NT2/D1 (cell line): ENCODE results near the gene SLITRK4.

Source experiments
- DNase-seq: peaks from one replicate; pipeline ENCODE4 v3.0.0-alpha.2; 2011; ENCODE audit warnings: low read depth, low spot score
- H3K27me3 ChIP-seq: 2 replicates; pipeline ENCODE4 v1.6.0; 2011; ENCODE audit warnings: mild to moderate bottlenecking; ENCODE audit not compliant: insufficient read length, insufficient read depth
- H3K36me3 ChIP-seq: 2 replicates; pipeline ENCODE4 v1.6.1; 2011; ENCODE audit warnings: mild to moderate bottlenecking, low read length, mixed read lengths; ENCODE audit not compliant: insufficient read depth, insufficient read length
- H3K4me1 ChIP-seq: 2 replicates; pipeline ENCODE4 v1.5.1; 2011; ENCODE audit not compliant: insufficient read depth, insufficient read length
- H3K4me3 ChIP-seq: 2 replicates; pipeline ENCODE4 v1.5.1; 2011; ENCODE audit warnings: low read depth; ENCODE audit not compliant: insufficient read length
- H3K9ac ChIP-seq: 2 replicates; pipeline ENCODE4 v1.6.0; 2011; ENCODE audit warnings: low read depth; ENCODE audit not compliant: insufficient read length
- H3K9me3 ChIP-seq: 2 replicates; pipeline ENCODE4 v1.5.1; 2011; ENCODE audit warnings: mild to moderate bottlenecking, low read length; ENCODE audit not compliant: insufficient read depth
- SUZ12 ChIP-seq: IDR thresholded peaks from 2 replicates; pipeline ENCODE4 v1.6.1; 2011; ENCODE audit not compliant: insufficient read length, insufficient read depth; ENCODE audit errors: extremely low read depth
- YY1 ChIP-seq: IDR thresholded peaks from 2 replicates; pipeline ENCODE4 v1.6.1; 2011; ENCODE audit not compliant: insufficient read length, insufficient read depth
- ZNF274 ChIP-seq: IDR thresholded peaks from 2 replicates; pipeline ENCODE4 v1.6.1; 2011; ENCODE audit warnings: mild to moderate bottlenecking, low read depth, low read length

SLITRK4 gene

DNA sequence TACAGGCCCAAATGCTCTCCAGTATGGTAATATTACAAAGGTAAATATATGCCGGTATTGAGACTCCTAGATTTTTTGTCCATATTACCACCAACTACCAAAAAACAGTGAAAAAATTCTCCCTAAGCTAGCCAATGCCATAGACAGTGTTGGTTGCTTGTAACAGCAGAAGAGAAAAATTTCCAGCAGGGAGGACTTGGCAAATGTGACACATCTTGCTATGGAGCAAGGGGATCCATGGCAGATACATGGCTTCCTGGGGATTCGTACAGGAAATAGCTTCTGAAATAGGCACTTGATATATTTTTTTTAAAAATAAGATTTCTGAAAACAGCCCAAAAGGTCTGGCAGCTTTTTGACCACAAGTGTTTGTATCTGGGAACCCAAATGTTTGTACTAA is 14.6 kb downstream of the SLITRK4 start:
- no peak for DNase-seq
- Histone ChIP-seq H3K9ac (no peak overlapping the region), H3K36me3 (no peaks in the 10 kb centered on the region), H3K4me1 (no peaks in the 10 kb centered on the region), H3K9me3 (no peaks in the 10 kb centered on the region), H3K4me3 (no peak overlapping the region), H3K27me3 (no peaks in the 10 kb centered on the region)
- no peak for TF ChIP-seq YY1

DNA sequence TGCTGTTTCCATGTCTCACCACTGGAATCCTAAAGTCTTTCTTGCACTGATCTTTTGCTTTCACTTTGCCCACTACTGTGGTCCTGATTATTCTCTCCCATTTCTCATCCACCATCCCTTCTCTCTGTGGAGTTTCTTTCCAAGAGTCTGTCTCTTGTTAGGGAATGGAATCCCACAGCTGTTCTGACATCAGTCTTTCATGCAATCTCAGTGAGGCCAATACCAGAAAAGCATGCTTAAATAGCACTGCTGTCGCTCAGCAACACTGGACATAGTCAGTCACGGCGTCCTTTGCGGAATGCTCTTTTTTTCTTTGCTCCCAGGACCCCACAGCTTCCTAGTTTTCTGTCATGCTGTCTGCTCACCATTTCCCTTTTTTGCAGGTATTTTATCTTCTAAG is 20.1 kb downstream of the SLITRK4 start:
- Histone ChIP-seq H3K27me3 (no peaks in the 10 kb centered on the region), H3K9me3 (no peaks in the 10 kb centered on the region), H3K9ac (no peak overlapping the region), H3K4me1 (no peaks in the 10 kb centered on the region), H3K4me3 (no peak overlapping the region), H3K36me3 (no peaks in the 10 kb centered on the region)
- TF ChIP-seq YY1 (no peak), SUZ12 (no peak), ZNF274 (no peak)
- no peak for DNase-seq

DNA sequence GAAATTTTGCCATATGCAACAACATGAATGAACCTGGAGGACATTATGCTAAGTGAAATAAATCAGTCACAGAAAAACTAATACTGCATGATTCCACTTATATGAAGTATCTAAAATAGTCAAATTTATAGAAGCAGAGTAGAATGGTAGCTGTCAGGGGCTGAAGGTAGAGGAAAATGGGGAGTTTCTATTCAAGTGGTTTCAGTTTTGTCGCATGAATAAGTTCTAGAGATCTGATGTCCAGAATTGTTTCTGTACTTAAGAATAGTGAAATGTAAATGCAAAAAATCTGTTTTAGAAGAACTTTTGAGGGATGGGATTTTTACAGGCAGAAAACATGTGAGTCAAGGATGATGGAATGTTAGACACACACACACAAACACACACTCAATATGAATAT is 34.1 kb downstream of the SLITRK4 start:
- Histone ChIP-seq H3K9me3 (no peaks in the 10 kb centered on the region), H3K27me3 (no peaks in the 10 kb centered on the region), H3K36me3 (no peaks in the 10 kb centered on the region), H3K9ac (no peak overlapping the region), H3K4me1 (no peaks in the 10 kb centered on the region), H3K4me3 (no peak overlapping the region)
- no peak for TF ChIP-seq ZNF274
- TF ChIP-seq YY1: no peak
- TF ChIP-seq SUZ12: no peak
- DNase-seq: no peak

DNA sequence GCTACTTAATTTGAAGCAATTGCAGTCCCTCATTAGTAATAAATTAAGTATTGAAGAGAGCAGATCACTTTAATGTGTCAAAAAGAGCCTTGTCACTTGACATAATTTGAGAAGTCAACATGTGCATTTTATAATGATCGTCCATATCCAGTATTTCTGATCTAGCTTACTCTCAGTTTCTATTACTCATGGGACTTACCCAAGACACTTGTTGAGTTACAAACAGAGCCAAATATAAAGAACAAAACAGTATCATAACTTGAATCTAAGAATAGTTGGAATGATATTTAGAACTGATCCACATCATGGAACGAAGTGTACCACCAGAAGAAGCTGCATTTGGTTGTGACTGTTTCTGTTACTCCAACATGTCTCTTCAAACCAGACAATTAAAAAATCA is 54.7 kb downstream of the SLITRK4 start:
- no peaks in the 10 kb centered on the region for H3K36me3 ChIP-seq
- H3K9me3 ChIP-seq: no peaks in the 10 kb centered on the region
- TF ChIP-seq YY1 (no peak), SUZ12 (no peak), ZNF274 (no peak)
- no peak overlapping the region for H3K4me3 ChIP-seq
- no peaks in the 10 kb centered on the region for H3K4me1 ChIP-seq
- DNase-seq: no peak
- H3K27me3 ChIP-seq: no peaks in the 10 kb centered on the region
- H3K9ac ChIP-seq: no peak overlapping the region

DNA sequence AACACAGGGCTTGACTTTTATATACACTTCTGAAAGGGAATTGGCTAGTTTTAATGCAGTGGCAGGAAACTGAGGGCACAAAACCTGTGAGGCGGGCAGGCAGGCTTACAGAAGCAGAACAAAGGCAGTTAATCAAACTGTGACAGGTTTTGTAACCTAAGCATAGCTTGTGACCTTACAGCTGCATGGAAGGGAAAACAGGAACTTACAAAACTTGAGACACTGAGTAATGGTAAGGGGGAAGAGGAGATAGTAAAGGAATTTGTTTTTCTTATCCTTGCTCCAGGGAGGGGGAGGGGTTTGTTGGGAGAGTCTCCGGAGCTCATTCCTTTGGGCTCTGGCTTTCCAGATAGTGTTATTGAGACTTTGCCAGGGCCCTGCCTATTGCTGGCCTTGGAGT is 55.6 kb downstream of the SLITRK4 start:
- no peak overlapping the region for H3K4me3 ChIP-seq
- DNase-seq: no peak

More for the DNA sequence above, 55.6 kb downstream of the SLITRK4 start:
- Histone ChIP-seq H3K9me3 (no peaks in the 10 kb centered on the region), H3K4me1 (no peaks in the 10 kb centered on the region), H3K9ac (no peak overlapping the region), H3K27me3 (no peaks in the 10 kb centered on the region), H3K36me3 (no peaks in the 10 kb centered on the region)
- no peak for TF ChIP-seq YY1
- no peak for TF ChIP-seq SUZ12
- no peak for TF ChIP-seq ZNF274
